Esophagus squamous epithelium (tissue), 5 donors: ENCODE data around the gene OPN3. TPM values are rescaled to one million over a fixed set of nuclear protein-coding genes. Genes with fewer than 3 reads are reported as not detected.

ENCODE experiments used
- DNase-seq: peaks from one replicate; lab custom pipeline; 2025; lab: John Stamatoyannopoulos, UW
- H3K27ac ChIP-seq, 4 donors: fragments of 200-600 bp; sonication (generic); one replicate each; pipeline ENCODE4 v1.5.1; 2016 to 2019; ENCODE audit warnings: mild to moderate bottlenecking in 1 of 4
- H3K27me3 ChIP-seq, 4 donors: fragments of 200-600 bp; sonication (generic); 1 replicate in 3 of 4; 2 replicates in 1 of 4; pipeline versions ENCODE4 v1.5.1 to v1.6.0; 2017 to 2021; ENCODE audit warnings: antibody characterized with exemption in 1 of 4
- H3K36me3 ChIP-seq, 3 donors: fragments of 200-600 bp; sonication (generic); one replicate each; pipeline ENCODE4 v1.5.1; 2016 to 2019
- H3K4me1 ChIP-seq, 3 donors: fragments of 200-600 bp; sonication (generic); one replicate each; pipeline ENCODE4 v1.5.1; 2017 to 2019
- H3K4me3 ChIP-seq, 4 donors: fragments of 200-600 bp; sonication (generic); 1 replicate in 3 of 4; 2 replicates in 1 of 4; pipeline ENCODE4 v1.5.1; 2016 to 2019; ENCODE audit warnings: mild to moderate bottlenecking in 2 of 4, moderate library complexity in 1 of 4
- H3K9me3 ChIP-seq, 3 donors: fragments of 200-600 bp; sonication (generic); one replicate each; pipeline ENCODE4 v1.5.1; 2016 to 2019
- CTCF ChIP-seq, 6 experiments: fragments of 450-650 bp in 4 of 6; fragments of 200-600 bp in 2 of 6; sonication (generic) in 2 of 6; IDR thresholded peaks; one replicate each; pipeline ENCODE4 v1.5.1; 2016 to 2019; ENCODE audit warnings: antibody characterized with exemption in 6 of 6, mild to moderate bottlenecking in 4 of 6, moderate library complexity in 4 of 6
- POLR2A ChIP-seq, 4 donors: fragments of 450-650 bp; IDR thresholded peaks; one replicate each; pipeline ENCODE4 v1.6.1; 2017; ENCODE audit warnings: antibody characterized with exemption in 4 of 4, mild to moderate bottlenecking in 4 of 4, moderate library complexity in 3 of 4
- WGBS, 2 donors: methylation state at CpG; one replicate each; pipeline ENCODE4 v1.1.5; 2018; 5-methylcytosine and 5-hydroxymethylcytosine counted together
- intact Hi-C: fragments of 100-400 bp; cut with DNase I; formaldehyde crosslinking; loops from one replicate; pipeline ENCODE4 v1.15.0; 2022
- total RNA-seq, 4 donors: library from RNA; depleted of rRNA; stranded (reverse); fragments of >200 nt; gene quantifications; one replicate each; pipeline ENCODE4 v1.1.0, GENCODE V29; 2016
- donor health status: DM: yes; HTN: yes; CAD: no.

The OPN3 gene
- total RNA-seq, 4 donors from 2014 or later, result 16.9 to 23.8 (median 21.9) TPM

- H3K36me3 ChIP-seq, result no peaks in the 10 kb centered on the region
Observed at GRCh38 chr1:241615043-241615974, 24.9 kb downstream of the OPN3 start.

GRCh38 chr1:241614572-241614971 is 25.6 kb downstream of the OPN3 start:
- TF ChIP-seq POLR2A (IDR thresholded peaks at IDR 0.05), result no peak
- no peak for TF ChIP-seq CTCF (IDR thresholded peaks at IDR 0.05)
- WGBS, 2 donors, result 54 to 72% methylated on average over 4 of the region's 4 CpGs
- Histone ChIP-seq H3K27me3 (no peaks in the 10 kb centered on the region), H3K4me3 (no peak overlapping the region), H3K4me1 (peaks cover 0 to 16% (median 0%) of the 10 kb centered on the region in 3 donors), H3K27ac (no peak overlapping the region), H3K36me3 (no peaks in the 10 kb centered on the region), H3K9me3 (no peaks in the 10 kb centered on the region)
- intact Hi-C loops, result loop anchor here (10.0 kb wide), 1 partner anchor 370 kb away; no protein-coding TSS in a partner anchor
- DNase-seq, result no peak

More at GRCh38 chr1:241615043-241615974, 24.9 kb downstream of the OPN3 start:
- no peaks in the 10 kb centered on the region for H3K9me3 ChIP-seq
- no peak overlapping the region for H3K27ac ChIP-seq
- H3K4me3 ChIP-seq, result no peak overlapping the region
- H3K27me3 ChIP-seq, result no peaks in the 10 kb centered on the region
- WGBS, 2 donors, result 79 to 85% methylated on average over 7 of the region's 8 CpGs
- no peak for DNase-seq
- peaks cover 0 to 9% (median 0%) of the 10 kb centered on the region in 3 donors for H3K4me1 ChIP-seq
- intact Hi-C loops, result loop anchor here (10.0 kb wide), 1 partner anchor 369 kb away; no protein-coding TSS in a partner anchor
- TF ChIP-seq CTCF (IDR thresholded peaks at IDR 0.05) (no peak), POLR2A (IDR thresholded peaks at IDR 0.05) (no peak)

- Histone ChIP-seq H3K4me1 (peaks cover 0 to 19% (median 0%) of the 10 kb centered on the region in 3 donors), H3K36me3 (no peaks in the 10 kb centered on the region), H3K4me3 (no peak overlapping the region), H3K27me3 (no peaks in the 10 kb centered on the region), H3K9me3 (no peaks in the 10 kb centered on the region), H3K27ac (no peak overlapping the region)
- DNase-seq, result no peak
- WGBS, 2 donors, result 89 to 90% methylated on average over 4 of the region's 4 CpGs
- intact Hi-C loops, result loop anchor here (10.0 kb wide), 1 partner anchor 371 kb away; no protein-coding TSS in a partner anchor
- TF ChIP-seq POLR2A (IDR thresholded peaks at IDR 0.05) (no peak), CTCF (IDR thresholded peaks at IDR 0.05) (no peak)
Observed at GRCh38 chr1:241614144-241614543, 26.0 kb downstream of the OPN3 start.

- peaks cover 0 to 30% (median 0%) of the 10 kb centered on the region in 3 donors for H3K4me1 ChIP-seq
- no peak overlapping the region for H3K27ac ChIP-seq
- intact Hi-C loops, result loop anchor here (10.0 kb wide), 1 partner anchor 372 kb away; no protein-coding TSS in a partner anchor
- H3K36me3 ChIP-seq, result no peaks in the 10 kb centered on the region
- TF ChIP-seq POLR2A (IDR thresholded peaks at IDR 0.05) (no peak), CTCF (IDR thresholded peaks at IDR 0.05) (no peak)
- DNase-seq, result no peak
- no peaks in the 10 kb centered on the region for H3K27me3 ChIP-seq
- no peak overlapping the region for H3K4me3 ChIP-seq
- no peaks in the 10 kb centered on the region for H3K9me3 ChIP-seq
- 62% methylated on average over 9 of the region's 9 CpGs for WGBS, 2 donors
Observed at GRCh38 chr1:241612533-241613477, 27.4 kb downstream of the OPN3 start.
